ENCODE results near the gene SUPT3H.
"Not testable (repeated sequence)": the region's sequence is repeated elsewhere in the genome, so short reads cannot be mapped to it uniquely, and the experiment has no call there.

The SUPT3H gene

DNA sequence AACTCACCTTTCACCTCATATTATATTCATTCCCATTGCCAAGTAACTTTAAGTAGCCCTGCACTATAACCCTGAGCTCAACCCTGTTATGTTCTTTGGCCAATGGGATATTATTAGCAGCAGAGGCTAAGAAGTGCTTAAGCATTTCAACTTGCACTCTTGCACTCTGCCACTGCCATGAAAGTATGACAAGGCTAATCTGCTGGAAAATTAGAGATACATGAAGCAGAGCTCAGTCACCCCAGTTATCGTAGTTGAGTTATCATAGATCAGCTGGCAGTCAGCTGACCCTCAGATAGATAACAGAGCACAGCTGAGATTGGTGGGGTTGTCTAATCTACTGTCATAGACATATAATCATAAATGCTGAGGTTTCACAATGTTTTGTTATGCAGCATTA, 259.0 kb downstream of the SUPT3H start:
- no peak for DNase-seq (ENCODE audit: low read depth)

DNA sequence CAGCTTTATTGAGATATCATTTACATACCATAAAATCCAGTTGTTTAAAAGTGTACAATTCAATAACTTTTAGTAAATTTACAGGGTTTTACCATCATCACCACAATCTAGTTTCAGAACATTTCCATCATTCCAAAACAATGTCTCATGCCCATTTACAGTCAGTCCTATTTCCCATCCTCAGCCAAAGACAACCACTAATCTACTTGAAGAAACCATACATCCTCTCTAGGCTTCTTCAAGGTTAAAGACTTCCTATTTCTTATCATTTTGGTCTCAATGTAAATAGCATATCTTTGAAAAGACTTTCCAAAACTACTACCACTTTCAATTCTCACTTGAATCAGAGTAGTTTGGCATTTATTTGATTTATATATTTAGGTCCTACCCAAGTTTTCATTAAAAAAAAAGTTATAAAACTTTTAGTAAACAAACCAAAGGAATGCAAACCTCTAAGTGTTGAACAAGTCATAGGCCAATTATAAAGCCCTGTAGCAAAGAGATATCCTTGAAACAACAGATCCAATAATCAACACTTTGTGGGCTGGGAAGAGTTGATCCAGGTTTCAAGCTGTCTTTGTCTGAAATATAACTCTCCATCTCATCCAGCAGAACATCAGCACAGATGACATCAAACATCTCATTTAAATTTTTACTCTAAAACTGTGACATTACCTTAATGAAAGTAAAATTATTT, 260.9 kb downstream of the SUPT3H start:
- DNase-seq (ENCODE audit: low read depth): no peak

DNA sequence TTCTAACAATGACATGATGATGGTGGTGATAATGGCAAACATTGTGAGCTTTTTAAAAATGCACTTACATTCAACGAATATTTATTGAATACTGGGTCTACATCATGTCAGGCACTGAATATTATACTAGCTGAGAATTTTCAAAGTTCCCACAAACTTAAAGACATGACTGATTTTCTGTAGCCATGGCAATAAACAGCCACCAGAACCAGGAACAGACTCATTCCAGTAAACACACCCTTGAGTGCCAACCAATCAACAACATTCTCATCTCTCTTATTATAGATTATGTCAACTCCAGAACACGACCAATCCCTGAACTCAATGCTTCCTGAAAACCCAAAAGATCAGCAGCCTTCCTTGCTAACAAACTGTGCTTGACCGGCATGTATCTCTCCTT, 262.0 kb downstream of the SUPT3H start:
- no peak for DNase-seq (ENCODE audit: low read depth)

DNA sequence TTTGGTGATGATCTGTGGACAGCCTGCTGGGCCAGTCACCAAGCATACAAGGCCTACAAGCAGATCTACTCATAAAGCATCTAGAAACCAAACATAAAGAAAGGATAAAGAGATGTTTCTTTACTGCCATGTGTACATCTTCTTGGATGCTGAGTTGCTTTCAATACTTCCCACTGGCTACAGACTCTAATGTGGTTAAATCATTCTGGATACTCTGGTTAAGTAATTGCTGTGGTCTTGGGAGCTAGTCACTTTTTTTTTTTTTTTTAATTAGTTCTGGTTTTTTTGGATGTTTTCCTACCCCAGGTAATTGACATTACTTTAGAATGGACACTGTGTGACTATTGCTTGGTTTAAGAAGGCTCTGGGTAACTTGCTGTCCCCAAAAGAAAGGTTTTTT, 265.0 kb downstream of the SUPT3H start:
- no peak for DNase-seq (ENCODE audit: low read depth)

DNA sequence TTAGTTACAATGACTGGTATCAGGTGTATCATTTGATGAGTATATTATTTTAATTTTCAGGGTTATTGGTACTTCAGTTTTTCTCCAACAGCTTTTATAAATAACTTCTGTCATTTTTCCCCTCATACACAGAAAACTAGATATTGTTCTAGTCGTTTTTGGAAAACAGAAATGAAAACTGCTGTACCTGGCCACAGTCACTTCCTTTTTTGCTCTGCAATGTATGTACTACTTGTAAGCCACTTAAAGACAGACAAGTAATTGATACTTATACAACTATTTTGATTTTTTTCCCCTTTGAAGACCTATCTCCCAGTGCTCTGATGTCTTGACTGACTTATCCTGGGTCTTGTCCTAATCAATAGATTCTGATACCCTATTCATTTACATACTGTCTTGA, 268.2 kb downstream of the SUPT3H start:
- DNase-seq (ENCODE audit: low read depth): no peak

DNA sequence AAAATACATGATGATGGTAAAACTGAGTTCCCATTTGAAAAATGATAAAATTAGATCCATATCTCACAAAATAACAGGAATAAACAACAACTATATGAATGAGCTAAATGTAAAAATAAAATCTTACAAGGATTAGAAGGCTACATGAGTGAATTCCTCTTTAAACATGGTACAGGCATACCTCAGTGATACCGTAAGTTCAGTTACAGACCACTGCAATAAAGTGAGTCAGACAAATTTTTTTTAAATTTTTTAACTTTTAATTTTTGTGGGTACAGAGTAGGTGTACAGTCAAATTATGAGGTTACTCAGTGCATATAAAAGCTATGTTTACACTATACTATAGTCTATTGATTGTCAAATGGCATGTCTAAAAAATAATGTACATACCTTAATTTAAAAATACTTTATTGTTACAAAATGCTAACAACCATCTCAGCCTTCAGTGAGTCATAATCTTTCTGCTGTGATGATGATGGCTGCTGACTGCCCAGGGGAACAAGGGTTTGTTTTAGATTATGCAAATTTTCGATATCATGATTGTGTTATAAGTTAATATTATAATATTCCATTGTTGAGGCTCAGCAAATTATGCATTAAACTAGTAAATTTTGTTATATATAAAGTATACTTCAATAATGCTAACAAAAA, 272.4 kb downstream of the SUPT3H start:
- DNase-seq (ENCODE audit: low read depth): no peak

DNA sequence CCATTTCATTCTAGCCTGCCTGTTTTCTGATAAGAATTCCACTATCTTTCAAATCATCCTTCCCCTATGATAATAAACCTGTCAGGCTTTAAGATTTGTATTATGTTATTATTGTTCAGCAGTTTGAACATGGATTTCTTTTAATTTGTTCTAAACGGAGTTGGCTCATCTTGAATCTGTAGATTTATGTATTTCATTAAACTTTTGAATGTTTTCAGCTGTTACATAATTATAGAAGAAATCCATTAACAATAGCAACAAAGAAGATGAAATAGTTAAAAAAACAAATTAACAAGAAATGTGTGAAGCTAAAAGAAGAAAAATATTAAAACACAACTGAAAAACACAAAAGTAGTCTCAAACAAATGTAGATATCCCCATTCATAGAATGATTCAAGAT, 273.3 kb downstream of the SUPT3H start:
- no peak for DNase-seq (ENCODE audit: low read depth)

DNA sequence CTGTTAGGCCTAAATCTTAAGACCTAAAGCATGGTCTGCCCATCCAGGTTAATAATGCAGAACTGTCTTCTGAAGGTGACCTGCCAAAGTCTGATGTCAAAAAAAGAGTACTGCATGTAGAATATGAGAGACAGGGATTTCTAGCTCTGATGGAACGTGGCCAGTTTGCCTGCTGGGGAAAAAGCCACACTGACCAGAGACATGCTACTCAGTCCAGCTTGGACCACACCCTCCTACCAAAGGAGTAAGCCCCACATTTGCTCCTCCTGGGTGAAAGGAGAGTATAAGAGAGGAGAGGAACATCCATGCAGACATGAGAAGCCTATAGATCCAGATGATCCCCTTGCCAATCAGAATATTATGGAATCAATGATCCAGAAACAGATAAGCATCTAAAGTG, 279.5 kb downstream of the SUPT3H start:
- DNase-seq (ENCODE audit: low read depth): no peak

DNA sequence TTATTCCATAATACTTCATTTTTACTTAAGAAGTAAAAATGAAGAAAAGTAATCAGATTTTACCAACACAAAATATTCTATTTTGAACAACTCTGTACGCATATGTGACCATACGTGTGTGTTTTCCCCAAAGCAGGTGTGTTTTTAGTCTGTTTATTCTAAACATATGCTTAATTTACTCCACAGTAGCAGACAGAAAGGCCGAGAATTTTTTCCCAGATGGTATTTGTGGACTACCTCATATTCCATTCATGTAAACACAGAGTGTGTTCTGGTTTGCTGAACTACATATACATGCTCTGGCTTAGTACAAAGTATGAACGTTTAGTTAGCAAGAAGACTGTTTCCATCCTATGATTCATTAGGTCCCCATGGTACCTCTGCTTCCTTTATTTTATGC, 282.9 kb downstream of the SUPT3H start:
- no peak for DNase-seq (ENCODE audit: low read depth)

DNA sequence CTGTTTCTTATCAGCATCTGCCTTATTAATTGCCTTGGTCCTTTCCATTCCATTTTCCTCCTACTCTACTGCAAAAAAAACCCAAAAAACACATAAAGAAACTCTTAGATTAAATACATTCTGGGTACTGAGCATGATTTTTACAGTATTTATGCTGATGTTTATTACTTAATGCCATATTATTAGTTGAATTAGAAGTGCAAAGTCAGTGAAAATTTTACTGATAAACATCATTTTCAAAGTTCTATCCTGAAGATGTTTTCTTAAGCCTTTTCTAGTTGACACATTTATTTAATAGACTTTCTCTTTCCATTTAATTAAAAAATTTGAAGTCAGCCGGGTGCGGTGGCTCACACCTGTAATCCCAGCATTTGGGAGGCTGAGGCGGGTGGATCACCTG, 285.6 kb downstream of the SUPT3H start:
- no peak for DNase-seq (ENCODE audit: low read depth)

DNA sequence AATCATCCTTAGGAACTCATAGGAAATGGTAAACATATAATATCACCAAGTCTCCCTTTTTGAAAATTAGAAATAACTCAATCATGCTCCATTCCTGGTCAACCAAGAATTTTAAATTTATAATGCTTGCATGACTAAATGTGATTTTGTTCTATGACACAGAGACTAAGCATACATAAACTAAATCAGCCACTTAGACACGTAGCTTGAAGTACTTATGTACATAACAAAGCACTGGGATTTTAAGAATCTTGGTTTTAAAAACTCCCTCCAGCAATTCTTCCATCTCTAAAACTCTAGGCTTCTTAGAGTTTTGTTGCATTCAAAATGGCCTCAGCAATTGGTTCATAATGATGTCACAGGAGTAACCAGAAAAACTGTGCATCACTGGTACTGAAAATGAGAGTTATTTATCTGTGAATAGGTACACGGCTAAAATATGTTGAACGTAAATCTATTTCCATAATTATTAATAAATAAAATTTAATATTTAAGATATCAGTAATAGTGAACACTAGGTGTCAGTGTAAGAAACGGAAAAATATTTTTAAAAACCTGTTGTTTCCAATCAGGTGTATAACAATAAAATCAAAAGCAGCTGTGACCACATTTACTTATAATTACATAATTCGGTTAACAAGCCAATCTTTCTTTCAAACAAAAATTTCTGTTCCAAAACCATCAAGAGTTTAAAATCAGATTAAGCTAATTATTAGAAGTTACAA, 291.2 kb downstream of the SUPT3H start:
- DNase-seq (ENCODE audit: low read depth): no peak

DNA sequence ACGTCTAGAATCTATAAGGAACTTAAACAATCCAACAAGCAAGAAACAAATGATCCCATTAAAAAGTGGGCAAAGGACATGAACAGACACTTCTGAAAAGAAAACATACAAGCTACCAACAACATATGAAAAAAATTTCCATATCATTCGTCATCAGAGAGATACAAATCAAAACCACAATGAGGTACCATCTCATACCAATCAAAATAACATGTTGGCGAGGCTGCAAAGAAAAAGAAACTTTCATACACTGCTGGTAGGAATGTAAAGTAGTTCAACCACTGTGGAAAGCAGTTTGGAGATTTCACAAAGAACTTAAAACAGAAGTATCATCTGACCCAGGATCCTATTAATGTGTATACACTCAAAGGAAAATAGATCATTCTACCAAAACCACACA, 293.5 kb downstream of the SUPT3H start:
- no peak for DNase-seq (ENCODE audit: low read depth)

DNA sequence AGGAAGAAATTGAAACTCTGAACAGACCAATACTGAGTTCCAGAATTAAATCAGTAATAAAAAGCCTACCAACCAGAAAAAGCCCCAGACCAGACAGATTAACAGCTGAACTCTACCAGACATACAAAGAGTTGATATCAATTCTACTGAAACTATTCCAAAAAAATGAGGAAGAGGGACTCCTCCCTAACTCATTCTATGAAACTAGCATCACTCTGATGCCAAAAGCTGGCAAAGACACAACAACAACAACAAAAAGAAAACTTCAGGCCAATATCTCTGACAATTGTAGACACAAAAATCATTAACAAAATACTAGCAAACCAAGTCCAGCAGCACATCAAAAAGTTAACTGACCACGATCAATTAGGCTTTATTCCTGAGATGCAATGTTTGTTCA, 295.6 kb downstream of the SUPT3H start:
- DNase-seq (ENCODE audit: low read depth): no peak

DNA sequence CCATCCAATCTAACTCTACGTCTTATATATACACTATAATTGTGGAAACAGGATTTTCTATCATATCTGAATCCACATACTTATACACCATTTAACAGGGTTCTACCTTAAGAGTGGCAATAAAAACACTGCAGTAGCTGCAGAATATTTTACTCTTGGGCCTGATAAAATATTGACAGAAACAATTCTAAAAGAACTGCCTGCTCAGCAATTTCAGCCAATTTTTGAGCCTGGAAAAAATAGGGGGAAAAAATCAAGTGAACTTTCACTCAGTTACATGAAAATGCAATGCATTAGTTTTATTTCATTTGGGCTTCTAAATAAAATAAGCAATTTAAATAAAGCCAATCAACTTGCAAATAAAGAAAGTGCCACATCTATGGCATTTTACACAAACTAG, 296.1 kb downstream of the SUPT3H start:
- no peak for DNase-seq (ENCODE audit: low read depth)

DNA sequence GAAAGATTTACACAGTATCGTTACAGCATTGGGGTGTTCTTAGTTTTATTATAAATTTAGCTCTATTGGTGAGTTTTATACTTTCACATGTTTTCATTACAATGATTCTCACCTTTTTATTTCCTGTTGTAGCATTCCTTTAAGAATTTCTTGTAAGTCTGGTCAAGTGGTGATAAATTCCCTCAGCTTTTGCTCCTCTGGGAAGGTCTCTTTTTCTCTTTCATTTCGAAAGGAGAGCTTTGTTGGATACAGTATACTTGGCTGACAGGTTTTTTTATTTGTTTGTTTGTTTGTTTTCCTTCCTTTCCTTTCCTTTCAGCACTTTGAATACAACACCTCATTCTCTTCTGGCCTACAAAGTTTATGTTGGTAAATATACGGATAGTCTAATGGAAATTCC, 299.3 kb downstream of the SUPT3H start:
- DNase-seq (ENCODE audit: low read depth): no peak

DNA sequence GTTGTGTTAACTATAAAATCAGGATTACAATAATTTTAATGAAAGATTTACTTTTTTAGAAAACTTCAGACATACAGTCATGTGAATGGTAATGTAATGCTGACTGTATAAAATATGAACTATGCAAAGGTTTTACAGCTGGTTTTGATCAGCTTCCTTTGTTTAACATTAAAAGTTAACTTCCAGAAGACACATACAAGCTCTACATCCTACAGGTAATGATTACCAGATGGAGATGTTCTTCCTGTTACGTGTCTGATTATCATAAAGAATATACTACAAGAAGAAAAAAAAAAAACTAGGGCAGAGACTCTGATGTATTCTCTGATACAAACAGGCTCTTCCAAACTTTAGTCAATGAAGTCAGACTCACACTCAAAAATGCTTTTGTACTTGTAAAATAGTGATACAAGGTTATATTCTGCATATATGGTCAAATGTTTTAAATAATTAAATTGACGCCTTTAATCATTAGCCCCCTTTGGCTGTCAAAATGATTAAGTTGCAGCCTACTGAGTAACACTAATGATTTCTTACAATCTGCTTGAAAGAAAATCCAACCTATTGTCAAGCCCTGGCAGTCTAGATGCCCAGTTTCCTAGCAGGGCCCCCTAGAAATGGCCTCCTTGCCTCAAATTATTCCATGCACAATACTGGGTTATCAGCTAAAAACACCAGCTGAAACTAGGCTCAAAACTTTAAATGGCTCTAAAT, 301.4 kb downstream of the SUPT3H start:
- no peak for DNase-seq (ENCODE audit: low read depth)

DNA sequence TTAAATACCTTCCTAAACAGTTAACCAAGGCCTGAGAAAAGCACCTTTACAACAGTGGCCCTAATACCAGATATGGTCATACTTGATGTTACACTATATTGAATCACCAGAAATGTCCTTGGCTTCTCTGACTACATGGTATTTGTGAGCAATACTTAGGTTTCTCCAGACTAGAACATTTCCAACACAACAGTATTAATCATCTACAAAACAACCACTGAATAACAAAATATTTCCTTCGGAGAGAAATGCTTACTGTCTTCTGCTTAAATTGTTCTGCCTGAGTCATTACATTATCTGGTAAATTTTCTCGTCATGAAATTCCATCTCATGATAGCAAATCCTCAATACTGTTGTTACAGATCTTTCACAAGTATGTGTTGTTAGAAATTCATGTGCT, 302.5 kb downstream of the SUPT3H start:
- no peak for DNase-seq (ENCODE audit: low read depth)

DNA sequence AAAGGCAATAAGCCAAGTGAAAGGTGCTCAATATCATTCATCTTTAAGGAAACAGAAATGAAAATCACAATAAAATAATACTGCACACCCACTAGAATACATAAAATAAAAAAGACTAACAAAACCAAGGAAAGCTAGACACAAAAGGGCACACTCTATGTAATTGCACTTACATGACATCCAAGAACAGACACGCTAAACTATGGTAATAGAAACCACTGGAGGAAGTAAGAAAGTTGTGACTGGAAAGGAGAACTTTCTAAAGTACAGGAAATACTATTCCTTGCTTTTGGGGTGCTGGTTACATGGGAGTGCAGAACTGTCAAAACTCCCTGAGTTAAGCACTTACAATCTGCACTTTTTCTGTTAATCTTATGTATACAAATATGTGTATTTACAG, 303.3 kb downstream of the SUPT3H start:
- DNase-seq (ENCODE audit: low read depth): no peak

DNA sequence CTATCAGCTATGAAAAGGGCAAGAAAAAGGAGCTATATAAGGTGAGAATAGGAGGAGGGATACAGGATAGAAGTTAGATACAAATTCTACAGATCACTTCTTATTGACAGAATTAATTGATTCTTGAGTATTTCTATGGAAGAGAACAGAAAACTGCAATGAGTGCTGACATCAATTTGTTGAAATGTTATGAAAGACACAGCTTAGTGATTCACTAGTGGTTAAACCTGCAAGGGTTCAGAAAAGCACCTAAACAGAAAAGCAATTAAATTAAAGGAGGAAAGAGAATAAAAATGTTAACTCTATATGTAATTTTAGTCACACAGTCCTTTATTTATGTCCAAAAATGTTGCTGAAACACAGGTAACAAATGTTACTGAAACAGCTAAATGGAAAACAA, 304.0 kb downstream of the SUPT3H start:
- DNase-seq (ENCODE audit: low read depth): no peak

DNA sequence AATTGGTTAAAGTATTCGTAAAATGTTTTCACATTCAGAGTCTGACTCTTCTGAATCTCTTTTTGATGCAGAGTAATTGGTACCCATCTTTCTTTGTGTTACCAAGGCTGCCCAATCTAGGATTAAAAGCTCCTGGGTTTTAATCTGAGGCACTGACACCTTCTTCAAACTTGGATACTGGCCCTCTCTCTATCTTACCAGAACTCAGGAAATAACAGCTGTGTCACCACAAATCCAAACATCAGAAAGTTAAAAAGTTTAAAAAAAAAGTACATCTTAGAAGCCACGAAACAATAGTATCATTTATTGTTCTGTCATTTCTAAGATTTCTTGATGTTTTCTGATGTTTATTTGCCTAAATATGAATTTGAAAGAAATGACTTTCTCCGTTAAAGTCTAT, 305.1 kb downstream of the SUPT3H start:
- no peak for DNase-seq (ENCODE audit: low read depth)

DNA sequence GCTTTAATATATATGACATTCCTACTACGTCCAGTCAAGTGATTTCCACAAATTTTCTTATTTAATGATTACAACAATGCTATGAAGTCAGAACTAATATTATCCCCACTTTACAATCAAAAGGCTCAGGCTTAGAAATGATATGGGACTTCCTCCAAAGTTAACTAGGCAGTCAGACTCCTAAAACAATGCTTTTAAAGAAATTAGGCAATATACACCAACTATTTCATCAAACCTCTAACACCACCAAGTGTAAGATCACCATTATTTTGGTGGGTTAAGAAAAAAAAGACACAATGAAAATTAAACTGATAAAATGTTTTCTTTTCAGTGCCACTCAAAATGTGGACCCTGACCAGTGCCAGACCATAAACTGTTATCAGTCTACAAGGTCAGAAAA, 305.7 kb downstream of the SUPT3H start:
- DNase-seq (ENCODE audit: low read depth): no peak

DNA sequence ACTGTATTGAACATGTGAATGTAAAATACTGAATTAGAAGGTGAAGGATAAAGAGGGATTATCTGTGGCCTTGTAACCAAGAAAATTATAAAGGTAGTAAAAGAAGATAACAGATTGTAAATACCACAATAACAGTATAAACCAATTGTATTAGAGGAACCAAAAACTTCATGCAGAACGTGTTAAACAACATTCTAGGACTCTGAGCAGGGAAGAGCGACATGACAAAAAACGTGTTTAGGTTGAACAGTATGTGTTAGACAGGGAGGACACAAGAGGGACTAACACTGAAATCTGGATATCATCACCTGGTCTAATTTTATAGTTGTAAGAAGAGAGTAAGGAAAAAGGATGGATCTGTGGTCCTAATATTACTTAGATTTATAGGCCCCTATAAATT, 308.6 kb downstream of the SUPT3H start:
- DNase-seq (ENCODE audit: low read depth): no peak

DNA sequence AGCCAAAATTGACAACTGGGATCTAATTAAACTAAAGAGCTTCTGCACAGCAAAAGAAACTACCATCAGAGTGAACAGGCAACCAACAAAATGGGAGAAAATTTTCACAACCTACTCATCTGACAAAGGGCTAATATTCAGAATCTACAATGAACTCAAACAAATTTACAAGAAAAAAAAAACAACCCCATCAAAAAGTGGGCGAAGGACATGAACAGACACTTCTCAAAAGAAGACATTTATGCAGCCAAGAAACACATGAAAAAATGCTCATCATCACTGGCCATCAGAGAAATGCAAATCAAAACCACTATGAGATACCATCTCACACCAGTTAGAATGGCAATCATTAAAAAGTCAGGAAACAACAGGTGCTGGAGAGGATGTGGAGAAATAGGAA, 310.3 kb downstream of the SUPT3H start:
- DNase-seq (ENCODE audit: low read depth): not testable (repeated sequence)
